ENCODE data around the gene TEK.

The TEK gene

DNA sequence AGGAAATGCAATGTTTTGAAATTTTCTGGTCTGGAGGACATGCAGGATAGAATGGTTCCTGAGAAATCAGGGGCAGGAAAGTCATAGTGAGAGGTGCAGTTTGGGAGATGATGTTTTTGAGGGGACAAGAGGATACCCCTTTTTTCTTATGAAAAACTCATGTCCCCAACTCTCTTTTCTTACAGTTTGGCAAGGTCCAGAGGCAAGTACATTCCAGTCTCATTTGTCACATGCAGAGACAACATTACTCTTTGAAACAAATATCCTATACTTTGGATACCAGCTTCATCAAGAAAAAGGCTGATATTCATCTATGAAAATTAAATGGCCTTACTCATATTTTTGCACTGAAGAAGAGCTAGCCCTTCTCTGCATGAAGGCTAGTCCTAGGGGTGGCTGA lies 139.7 kb downstream of the TEK start:
- no peak for DNase-seq

DNA sequence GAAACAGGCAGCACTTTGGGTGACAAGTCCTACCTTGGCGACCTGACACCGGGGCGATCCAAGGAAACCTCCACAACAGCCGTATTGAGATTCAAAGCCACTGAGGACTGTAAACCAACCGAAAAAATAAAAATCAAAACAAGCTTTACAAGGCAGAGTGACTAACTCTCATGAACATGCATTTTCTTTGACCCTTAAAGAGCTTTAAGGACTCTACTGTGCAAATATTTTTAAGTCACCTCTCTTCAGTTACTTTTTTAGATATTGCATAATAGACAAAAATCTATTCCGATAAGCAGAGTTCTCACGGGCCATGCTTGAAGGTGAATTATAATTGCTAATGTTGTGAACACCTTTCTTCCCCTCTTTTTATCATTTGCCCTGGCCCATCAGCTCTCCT lies 149.6 kb downstream of the TEK start:
- no peak for DNase-seq

DNA sequence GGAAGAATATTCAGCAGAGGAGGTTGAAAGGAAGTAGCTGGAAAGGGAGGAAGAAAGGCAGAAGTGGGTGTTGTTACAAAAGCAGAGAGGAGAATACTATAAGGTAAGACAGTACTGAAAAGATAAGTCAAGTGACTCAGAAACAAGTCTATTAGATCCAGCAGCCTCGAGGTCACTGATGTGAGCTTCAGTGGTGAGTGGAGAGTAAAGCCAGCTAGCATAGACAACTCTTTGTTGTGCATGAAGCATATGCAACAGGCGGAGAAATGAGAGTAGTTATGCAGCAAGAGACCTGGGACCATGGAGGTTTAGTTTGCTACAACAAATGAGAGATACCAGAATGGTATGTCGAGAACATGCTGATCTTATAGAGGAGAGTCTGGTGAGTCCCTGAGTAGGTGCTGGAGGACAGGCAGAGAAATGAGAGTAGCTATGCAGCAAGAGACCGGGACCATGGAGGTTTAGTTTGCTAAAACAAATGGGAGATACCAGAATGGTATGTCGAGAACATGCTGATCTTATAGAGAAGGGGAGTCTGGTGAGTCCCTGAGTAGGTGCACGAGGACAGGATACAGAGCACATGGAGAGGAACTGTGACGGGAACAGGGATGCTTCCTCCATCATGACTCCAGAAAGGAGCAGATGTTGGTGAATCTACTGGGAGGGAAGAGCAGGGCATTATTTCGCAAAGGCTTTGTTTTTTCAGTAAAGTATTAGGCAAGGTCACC lies 151.9 kb downstream of the TEK start:
- no peak for DNase-seq

DNA sequence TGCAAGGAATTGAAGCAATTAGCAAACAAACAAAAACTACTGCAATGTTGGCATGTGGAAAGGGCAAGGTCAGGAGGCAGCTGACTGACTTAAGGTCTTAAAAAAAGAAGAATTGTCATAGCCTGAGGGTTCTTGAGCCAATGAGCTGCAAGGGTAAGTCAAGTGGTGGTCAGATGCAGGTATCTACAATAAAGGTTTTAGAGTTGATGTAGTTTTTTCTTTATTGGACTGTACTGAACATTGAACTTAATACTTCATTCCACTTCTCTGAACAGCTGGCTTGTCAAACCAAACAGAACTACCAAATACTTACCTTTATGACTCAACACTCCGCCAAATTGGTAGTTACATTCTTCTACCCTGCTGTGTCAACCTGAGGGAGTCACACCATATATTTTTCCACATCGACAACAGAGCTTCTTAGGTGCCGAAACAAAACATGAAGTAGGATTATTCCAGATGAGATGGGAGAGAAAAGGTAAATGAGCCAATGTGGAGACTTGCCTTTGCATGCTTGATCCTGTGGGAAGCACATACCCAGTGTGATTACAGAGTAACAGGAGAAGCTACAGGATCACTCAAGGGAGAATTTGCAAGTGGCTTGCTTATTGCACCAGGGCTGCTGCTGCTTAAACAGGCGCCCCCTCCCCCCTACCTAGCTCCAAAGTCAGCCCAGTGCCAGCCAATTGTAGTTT lies 152.6 kb downstream of the TEK start:
- no peak for DNase-seq

- DNase-seq = no peak
Measured at GRCh38 chr9:27272103-27272502, 163.1 kb downstream of the TEK start.

- DNase-seq = no peak
Measured at GRCh38 chr9:27273186-27273585, 164.2 kb downstream of the TEK start.

DNA sequence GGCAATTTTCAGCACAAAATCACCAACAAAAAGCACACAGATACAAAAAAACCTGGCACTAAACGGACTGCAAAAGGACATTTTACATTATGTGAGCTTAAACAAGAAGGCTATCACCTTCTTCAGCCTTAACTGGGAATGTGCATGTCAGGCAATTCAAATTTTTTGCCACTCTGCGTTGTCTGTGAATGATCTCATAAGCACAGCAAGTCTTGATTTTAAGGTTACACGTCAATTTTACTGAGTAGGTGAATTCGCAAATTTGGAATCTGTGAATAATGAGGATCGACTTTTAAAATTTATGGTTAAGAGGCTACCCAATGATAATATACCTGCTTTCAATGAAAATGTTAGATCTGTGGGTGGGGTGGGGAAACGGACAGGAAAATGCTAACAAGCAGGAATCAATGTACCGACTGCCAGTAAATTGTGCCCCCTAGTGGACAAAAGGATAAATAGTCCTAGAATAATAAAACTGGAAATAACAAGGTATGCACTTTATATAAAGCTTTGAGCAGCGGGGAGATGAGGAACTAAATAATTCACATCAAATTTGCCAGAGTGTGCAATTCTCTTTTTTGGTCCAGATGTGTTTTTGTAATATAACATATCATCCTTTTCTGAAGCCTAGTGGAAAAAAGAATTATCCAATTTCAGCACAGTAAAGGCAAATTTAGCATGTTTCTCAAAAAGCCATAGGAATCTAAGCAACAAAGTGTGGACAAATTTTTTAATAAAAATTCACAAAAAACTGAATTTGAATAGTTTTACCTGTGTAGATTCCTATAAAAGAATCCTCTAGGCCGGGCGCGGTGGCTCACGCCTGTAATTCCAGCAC lies 167.4 kb downstream of the TEK start:
- no peak for DNase-seq

DNA sequence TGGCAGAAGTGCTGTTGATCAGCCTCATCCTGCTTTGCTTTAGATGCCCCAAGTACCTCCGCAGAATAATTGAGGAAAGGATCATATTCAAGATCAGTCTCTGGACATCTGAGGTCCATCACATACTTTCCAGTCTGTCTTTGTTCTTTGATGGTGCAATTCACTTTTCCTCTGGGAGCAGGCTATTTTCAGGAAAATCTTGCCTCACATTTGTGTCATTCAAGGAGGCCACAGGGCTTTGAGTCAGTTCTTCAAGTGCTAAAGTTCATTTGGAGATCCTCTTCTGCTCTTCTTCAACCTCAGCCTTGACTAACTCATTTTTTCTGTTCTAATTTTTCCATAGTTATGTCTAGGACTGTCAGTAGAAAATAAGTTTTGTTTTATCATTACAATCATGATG lies 169.3 kb downstream of the TEK start:
- no peak for DNase-seq

- DNase-seq = no peak
Measured at GRCh38 chr9:27279611-27280010, 170.6 kb downstream of the TEK start.
